Stimulated activated naive CD4-positive, alpha-beta T cell (primary cell): ENCODE measurements around the gene TMEM132C.

ENCODE experiments used
- DNase-seq, 6 experiments: peaks; one replicate each; lab custom pipeline; 2025; lab: John Stamatoyannopoulos, UW

The TMEM132C gene

GRCh38 chr12:128420163-128420562, 153.2 kb downstream of the TMEM132C start:
- DNase-seq: no peak

DNA sequence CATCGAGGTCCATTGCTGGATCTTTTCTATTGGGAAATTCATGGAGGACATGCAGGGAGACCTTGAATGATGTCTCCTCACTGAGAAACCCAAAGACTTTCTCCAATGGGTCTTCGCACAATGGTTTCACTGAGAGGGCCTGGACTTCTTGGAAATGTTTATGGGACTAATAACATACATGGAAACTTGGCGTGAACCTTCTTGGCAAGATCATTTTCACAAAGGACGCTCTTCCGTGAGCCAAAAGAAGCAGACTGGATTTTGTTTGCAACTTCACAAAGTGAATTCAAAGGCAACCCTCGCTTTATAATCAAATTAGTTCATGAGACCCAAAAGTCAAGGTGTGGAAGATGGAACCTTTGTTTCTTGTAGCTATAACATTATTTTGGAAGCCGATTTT, 154.4 kb downstream of the TMEM132C start:
- no peak for DNase-seq

DNA sequence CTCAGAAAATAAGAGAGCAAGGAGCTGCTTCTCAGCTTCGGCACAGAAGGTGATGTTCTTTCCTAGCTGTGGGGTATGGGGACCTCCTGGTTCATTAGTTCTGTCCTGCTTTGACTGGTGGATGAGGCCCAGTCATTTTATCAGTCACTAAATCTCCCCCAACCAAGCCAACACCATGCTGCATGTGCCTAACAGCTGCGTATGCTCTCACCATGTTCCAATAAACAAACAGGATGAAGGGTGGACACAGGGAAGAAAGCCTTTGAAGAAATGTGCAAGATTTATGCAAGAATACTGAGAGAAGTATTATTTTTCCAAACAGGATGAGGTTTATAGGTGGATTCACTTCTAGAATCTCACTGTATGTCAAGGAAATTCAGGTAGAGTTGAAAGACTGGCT, 156.2 kb downstream of the TMEM132C start:
- no peak for DNase-seq

DNA sequence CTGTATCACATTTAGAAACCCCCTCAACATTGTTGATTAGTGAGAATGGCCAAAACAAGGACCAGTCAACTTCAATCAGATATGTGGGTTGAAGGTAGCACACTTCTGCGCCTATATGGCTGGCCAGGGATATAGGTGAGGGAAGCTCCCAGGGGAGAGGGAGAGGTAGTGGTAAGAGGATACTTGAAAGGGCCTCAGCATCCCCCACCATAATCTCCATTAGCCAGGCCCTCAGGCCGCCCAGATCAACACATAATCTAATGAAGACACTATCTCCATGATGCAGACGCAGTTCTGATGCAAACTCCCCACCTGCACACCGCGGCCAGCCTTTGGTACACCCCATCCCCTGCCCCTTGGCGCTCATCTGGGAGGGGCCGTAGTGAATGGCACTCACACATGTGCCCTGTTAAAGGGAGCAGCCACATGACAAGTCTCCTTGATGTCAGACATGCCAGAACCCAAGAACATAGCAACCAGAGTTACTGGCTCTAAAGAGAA, 158.0 kb downstream of the TMEM132C start:
- no peak for DNase-seq

DNA sequence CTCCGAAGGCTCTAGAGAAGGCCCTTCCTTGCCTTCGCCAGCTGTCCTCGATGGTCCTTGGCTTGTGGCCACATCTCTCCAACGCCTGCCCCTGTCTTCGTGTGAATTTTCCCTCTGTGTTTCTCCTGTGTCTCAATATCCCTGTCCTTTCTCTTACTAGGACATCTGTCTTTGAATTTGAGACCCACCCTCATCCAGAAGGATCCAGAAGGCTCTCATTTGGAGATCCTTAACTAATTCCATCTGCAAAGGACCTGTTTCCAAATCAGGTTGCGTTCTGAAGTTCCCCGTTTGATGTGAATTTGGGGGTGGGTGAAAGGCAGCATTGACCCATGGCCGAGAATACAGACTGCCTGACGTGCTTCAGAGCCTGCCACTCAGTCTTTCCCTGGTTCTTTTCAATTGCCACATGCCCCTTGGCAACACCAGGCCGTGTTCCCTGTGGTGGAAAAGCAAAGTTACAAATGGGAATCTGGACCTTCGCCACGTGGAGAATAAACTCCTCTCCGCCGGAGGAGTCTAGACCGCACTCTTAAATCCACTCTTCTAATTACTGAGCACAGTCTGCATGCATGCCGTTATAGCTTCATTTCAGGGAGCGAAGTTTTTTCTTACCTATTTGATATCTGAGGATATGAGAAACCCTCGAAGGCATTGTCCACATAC, 158.8 kb downstream of the TMEM132C start:
- no peak for DNase-seq

- no peak for DNase-seq
Measured at GRCh38 chr12:128426511-128426910, 159.5 kb downstream of the TMEM132C start.

GRCh38 chr12:128439796-128440195, 172.8 kb downstream of the TMEM132C start:
- DNase-seq: no peak

GRCh38 chr12:128442096-128442495, 175.1 kb downstream of the TMEM132C start:
- DNase-seq: no peak

GRCh38 chr12:128444598-128444997, 177.6 kb downstream of the TMEM132C start:
- DNase-seq: no peak

DNA sequence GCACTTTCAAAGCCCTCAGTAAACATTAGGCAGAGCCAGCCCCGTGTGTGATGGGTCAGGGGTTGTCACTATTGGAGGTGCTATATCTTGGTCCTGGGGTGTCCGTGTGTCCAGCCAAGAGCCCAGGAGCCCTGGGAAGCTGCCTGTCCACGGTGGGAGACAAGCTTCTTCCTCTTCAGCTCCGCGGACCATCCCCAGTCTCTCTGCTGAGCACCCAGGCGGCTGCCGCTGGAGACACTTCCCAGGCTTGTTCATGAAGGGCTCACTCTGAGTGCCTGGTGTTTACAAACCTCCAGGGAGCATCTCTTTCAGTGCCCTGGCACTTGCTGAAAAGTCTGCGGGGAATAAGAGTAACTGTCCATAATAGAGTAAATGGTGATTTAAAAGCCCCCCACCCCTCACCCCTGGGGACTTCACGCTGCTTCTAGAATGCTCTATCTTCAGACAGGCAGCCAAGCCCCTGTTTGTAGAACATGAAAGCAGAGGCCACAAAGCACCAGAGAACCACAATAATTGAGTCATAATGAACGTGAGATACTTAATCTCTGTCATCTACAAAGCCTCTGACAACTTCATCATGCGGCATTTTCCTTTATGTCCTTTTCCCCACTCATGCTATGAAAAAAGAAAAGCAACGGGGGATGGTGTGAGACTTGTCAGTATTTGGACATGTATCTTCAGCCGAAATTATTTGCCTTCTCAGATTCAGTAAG, 178.6 kb downstream of the TMEM132C start:
- no peak for DNase-seq

GRCh38 chr12:128449146-128449894, 182.3 kb downstream of the TMEM132C start:
- DNase-seq: no peak

DNA sequence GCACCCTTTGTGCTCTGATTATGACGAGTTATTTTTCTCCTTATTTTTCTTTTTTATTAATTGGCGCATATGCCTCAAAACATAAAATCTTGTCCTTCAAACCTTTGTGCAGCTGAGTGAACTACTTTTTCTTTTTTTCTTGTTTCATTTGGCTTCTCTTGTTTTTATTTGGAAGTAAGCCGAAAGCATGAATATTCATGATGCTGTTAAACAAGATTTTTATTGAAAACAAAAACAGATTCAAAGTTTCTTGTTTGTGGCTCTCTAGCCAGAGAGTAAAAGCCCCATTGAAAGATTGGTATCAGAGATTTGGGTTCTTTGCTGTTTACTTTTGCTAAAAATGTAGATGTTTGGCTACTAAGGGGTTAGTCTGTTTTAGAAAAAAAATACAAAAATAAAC, 183.8 kb downstream of the TMEM132C start:
- DNase-seq: no peak

GRCh38 chr12:128455851-128456250, 188.9 kb downstream of the TMEM132C start:
- DNase-seq: no peak

- no peak for DNase-seq
Measured at GRCh38 chr12:128456922-128457321, 190.0 kb downstream of the TMEM132C start.

DNA sequence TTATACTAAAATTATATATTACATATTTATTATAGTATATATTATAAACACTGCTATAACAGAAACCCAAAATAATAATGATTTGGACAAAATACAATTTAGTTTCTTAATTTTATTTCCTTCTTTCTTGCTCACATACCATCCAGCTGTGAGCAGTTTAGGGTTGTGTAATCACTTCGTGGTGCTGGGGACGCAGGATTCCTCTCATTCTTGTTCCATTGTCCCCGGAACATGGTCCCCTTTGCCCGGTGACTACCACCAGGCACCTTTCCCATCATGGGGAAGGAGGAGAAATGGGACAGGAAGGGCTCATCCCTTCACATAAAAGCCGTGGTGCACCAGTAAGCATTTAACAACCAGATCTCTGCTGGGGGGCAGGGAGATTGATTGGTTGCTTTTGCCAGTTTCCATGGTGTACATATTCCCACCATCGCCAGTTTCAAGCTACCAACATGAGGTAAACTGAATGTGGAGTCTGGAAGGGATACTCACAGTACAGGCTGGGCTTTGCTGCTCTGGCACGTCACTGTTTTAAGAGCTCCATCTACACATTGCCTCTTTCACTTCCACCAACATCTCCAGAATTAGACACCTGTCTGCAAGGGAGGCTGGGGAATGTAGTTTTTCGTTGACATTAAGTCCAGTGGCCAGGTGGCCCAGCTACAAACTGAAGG, 191.5 kb downstream of the TMEM132C start:
- no peak for DNase-seq

- no peak for DNase-seq
Measured at GRCh38 chr12:128459067-128459466, 192.1 kb downstream of the TMEM132C start.

GRCh38 chr12:128463881-128464280, 196.9 kb downstream of the TMEM132C start:
- DNase-seq: no peak

DNA sequence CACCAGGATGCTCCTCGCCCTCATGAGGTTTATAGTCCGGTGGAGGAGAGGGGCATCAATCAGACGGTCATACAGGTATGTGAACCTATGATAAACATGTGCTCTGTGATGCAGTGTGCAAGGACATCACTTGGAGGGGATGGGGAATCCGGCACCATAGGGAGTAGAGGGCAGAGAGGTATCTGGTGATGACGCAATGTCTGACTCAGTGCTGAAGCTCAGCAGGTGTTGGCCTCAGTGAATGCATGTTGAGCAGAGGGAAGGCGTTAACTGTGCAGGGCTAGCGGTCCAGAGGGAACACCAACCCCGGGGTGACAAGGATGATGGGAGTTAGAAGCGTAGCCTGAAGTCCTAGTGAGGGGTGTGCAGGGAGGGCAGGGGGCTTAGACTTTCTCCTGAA, 200.9 kb downstream of the TMEM132C start:
- no peak for DNase-seq

- DNase-seq: no peak
Measured at GRCh38 chr12:128468926-128469325, 202.0 kb downstream of the TMEM132C start.

- no peak for DNase-seq
Measured at GRCh38 chr12:128471491-128471890, 204.5 kb downstream of the TMEM132C start.

GRCh38 chr12:128474916-128475315, 207.9 kb downstream of the TMEM132C start:
- no peak for DNase-seq

DNA sequence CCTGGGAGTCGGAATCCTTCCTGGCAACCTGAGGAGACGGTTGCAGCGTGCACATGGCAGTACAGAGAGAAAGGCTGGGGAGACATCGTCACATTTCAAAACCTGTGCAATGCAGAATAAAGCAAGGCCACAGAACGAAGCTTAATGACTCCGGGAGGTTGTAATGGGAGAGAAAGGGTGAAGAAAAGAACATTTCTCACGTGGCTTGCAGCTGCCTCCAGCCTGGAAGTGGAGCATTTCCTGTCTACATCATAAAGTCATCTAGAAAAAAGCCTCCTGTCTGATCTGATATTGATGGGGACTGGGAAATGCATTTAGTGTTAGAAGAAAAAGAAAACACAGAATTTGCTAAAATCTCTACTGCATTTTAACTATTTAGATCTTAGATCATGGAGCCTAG, 209.3 kb downstream of the TMEM132C start:
- no peak for DNase-seq
